Measurements from ENCODE around the gene ZEB2.

Gene ZEB2

DNA sequence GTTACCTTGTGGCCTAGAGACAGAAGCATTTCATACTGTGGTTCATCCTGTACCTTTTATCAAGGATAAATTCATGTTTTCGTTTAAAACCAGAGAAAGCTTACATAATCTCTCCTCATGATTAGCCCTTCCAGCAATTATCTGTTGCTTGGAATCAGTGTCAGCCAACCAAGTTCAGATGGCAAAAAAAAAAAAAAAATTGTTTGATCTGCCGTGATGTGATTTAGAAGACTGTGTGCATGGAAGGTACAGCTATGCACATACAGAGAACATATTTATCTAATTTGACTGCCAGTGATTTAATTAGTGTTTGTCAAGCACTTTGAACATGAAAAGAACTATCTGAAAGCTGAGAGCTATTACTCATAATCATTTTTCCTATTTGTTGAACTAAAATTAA lies 180.9 kb downstream of the ZEB2 start:
- H4K20me1 ChIP-seq (ENCODE audit: insufficient read depth, low read length): no peaks in the 10 kb centered on the region
- H3K9me3 ChIP-seq (ENCODE audit: low read length): no peaks in the 10 kb centered on the region
- peak overlapping the region; percentile 81; the same call in 1 of the 2 replicates for H2AFZ ChIP-seq (ENCODE audit: low read length)
- peak overlapping the region; percentile 81 for H3K27ac ChIP-seq (ENCODE audit: low read depth, low read length, poor library complexity, severe bottlenecking)
- H3K79me2 ChIP-seq (ENCODE audit: insufficient read depth, low read length): no peaks in the 10 kb centered on the region
- no peak for TF ChIP-seq CTCF (IDR thresholded peaks at IDR 0.05; ENCODE audit: low read length)
- no peak for TF ChIP-seq EZH2 (IDR thresholded peaks at IDR 0.05; ENCODE audit: borderline replicate concordance, low read length)
- no peaks in the 10 kb centered on the region for H3K27me3 ChIP-seq (ENCODE audit: insufficient read depth, low read length)
- H3K36me3 ChIP-seq (ENCODE audit: insufficient read depth, low read length): no peaks in the 10 kb centered on the region
- peak overlapping the region; percentile 47 for H3K9ac ChIP-seq (ENCODE audit: low read length)
- H3K4me1 ChIP-seq (ENCODE audit: insufficient read depth, low read length, severe bottlenecking): peaks cover 47% of the 10 kb centered on the region
- peak overlapping the region; percentile 52 for H3K4me2 ChIP-seq (ENCODE audit: low read length)
- 0 out of 2 replicates have a peak, but pooled peaks cover 11% of the 10 kb centered on the region for H3F3A ChIP-seq (ENCODE audit: insufficient read depth, low read length)
- no peak overlapping the region for H3K4me3 ChIP-seq (ENCODE audit: low read depth, low read length, poor library complexity, severe bottlenecking)
- H3K9me2 ChIP-seq (ENCODE audit: low read depth, low read length): no peaks in the 10 kb centered on the region

DNA sequence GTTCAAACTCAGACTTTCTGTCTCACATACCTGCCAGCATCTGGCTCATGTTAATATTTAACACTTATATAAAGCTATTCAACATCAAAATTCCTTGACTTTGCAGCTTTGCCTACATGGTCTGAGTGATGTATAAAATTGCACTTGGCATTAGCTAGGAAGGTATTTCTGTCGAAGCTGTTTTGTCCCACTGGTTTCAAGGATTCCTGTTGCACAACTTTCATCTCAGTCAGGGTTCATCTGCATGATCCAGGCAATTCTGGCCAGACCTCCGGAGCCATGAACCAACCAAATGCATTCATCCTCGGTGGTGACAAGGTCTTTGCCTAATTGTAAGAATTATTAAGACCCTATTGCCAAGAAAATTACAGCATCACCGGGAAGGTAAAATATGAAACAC lies 185.4 kb downstream of the ZEB2 start:
- no peak overlapping the region for H2AFZ ChIP-seq (ENCODE audit: low read length)
- H3K4me3 ChIP-seq (ENCODE audit: low read depth, low read length, poor library complexity, severe bottlenecking): no peak overlapping the region
- no peaks in the 10 kb centered on the region for H3K9me2 ChIP-seq (ENCODE audit: low read depth, low read length)
- H3K79me2 ChIP-seq (ENCODE audit: insufficient read depth, low read length): peaks cover 22% of the 10 kb centered on the region
- H3F3A ChIP-seq (ENCODE audit: insufficient read depth, low read length): 0 out of 2 replicates have a peak, but pooled peaks cover 4% of the 10 kb centered on the region
- H3K36me3 ChIP-seq (ENCODE audit: insufficient read depth, low read length): peaks cover 9% of the 10 kb centered on the region
- H3K27me3 ChIP-seq (ENCODE audit: insufficient read depth, low read length): no peaks in the 10 kb centered on the region
- no peak overlapping the region for H3K9ac ChIP-seq (ENCODE audit: low read length)
- H4K20me1 ChIP-seq (ENCODE audit: insufficient read depth, low read length): no peaks in the 10 kb centered on the region
- no peak overlapping the region for H3K27ac ChIP-seq (ENCODE audit: low read depth, low read length, poor library complexity, severe bottlenecking)
- H3K4me2 ChIP-seq (ENCODE audit: low read length): no peak overlapping the region
- H3K9me3 ChIP-seq (ENCODE audit: low read length): peaks cover 8% of the 10 kb centered on the region; the same call in 1 of the 2 replicates
- TF ChIP-seq EZH2 (IDR thresholded peaks at IDR 0.05; ENCODE audit: borderline replicate concordance, low read length) (no peak), CTCF (IDR thresholded peaks at IDR 0.05; ENCODE audit: low read length) (no peak)
- peaks cover 54% of the 10 kb centered on the region for H3K4me1 ChIP-seq (ENCODE audit: insufficient read depth, low read length, severe bottlenecking)
